WTC11 (cell line): ENCODE results near the gene SLC22A8. TPM values are rescaled to one million over a fixed set of nuclear protein-coding genes. Genes with fewer than 3 reads are reported as not detected.
A peak's percentile ranks its signal among the peaks of the same experiment; 100 is the strongest.

Experiments used
- ATAC-seq: fragments of 200-7000 bp; cut with Tn5 transposase; 2 replicates; pipeline ENCODE4 v1.10.0; 2021; ENCODE audit warnings: mild to moderate bottlenecking, moderate library complexity
- CTCF ChIA-PET: fragments of 300-600 bp; sonication (Branson Sonifier 250); formaldehyde crosslinking; loops from one replicate; lab custom pipeline; 2021; ENCODE audit warnings: antibody characterized with exemption; lab: Charles Lee
- POLR2A ChIA-PET: fragments of 350-600 bp; sonication (Branson Sonifier 250); formaldehyde crosslinking; loops from one replicate; lab custom pipeline; 2021; ENCODE audit warnings: antibody characterized with exemption; lab: Charles Lee
- DNase-seq: peaks from one replicate; pipeline ENCODE4 v3.0.0; 2021; ENCODE audit warnings: low spot score
- H3K27ac Mint-ChIP-seq: 2 replicates; pipeline ENCODE4 v1.8.0; 2021; ENCODE audit warnings: mixed read lengths
- H3K27me3 Mint-ChIP-seq: 2 replicates; pipeline ENCODE4 v1.8.0; 2021; ENCODE audit warnings: low read depth, mild to moderate bottlenecking, moderate library complexity, mixed read lengths
- H3K36me3 Mint-ChIP-seq: 2 replicates; pipeline ENCODE4 v1.8.0; 2021; ENCODE audit warnings: mixed read lengths
- H3K4me1 Mint-ChIP-seq: 2 replicates; pipeline ENCODE4 v1.8.0; 2022; ENCODE audit warnings: mixed read lengths
- H3K4me3 Mint-ChIP-seq: 2 replicates; pipeline ENCODE4 v1.8.0; 2021; ENCODE audit warnings: mild to moderate bottlenecking, moderate library complexity, mixed read lengths
- H3K9me3 Mint-ChIP-seq: 2 replicates; pipeline ENCODE4 v1.8.0; 2021; ENCODE audit warnings: mixed read lengths
- CDX4 ChIP-seq: fragments of 250-450 bp; sonication (Bioruptor Pico); IDR thresholded peaks from 2 replicates; pipeline ENCODE4 v1.9.0; 2021; ENCODE audit warnings: moderate library complexity, mild to moderate bottlenecking, inconsistent platforms, borderline replicate concordance
- CREM ChIP-seq: sonication (generic); formaldehyde crosslinking; IDR thresholded peaks from 2 replicates; pipeline ENCODE4 v1.8.1; 2022; ENCODE audit warnings: mild to moderate bottlenecking, missing genetic modification reagents, moderate library complexity
- CTCF ChIP-seq: fragments of 200-600 bp; IDR thresholded peaks from 2 replicates; pipeline ENCODE4 v1.8.0; 2022; ENCODE audit warnings: antibody characterized with exemption
- EMX1 ChIP-seq: fragments of 250-450 bp; sonication (Bioruptor Pico); IDR thresholded peaks from 2 replicates; pipeline ENCODE4 v1.8.0; 2021; ENCODE audit warnings: mild to moderate bottlenecking
- GABPB1 ChIP-seq: sonication (generic); formaldehyde crosslinking; IDR thresholded peaks from 2 replicates; pipeline ENCODE4 v1.8.1; 2023; ENCODE audit warnings: mild to moderate bottlenecking, missing genetic modification reagents
- GTF2I ChIP-seq: fragments of 250-450 bp; sonication (Bioruptor Pico); conservative IDR thresholded peaks from 2 replicates; pipeline ENCODE4 v1.4.0; 2021; ENCODE audit warnings: mild to moderate bottlenecking
- IRF2 ChIP-seq: sonication (generic); formaldehyde crosslinking; IDR thresholded peaks from 2 replicates; pipeline ENCODE4 v1.8.0; 2022; ENCODE audit warnings: low read depth, missing genetic modification reagents, borderline replicate concordance
- MYBL2 ChIP-seq: sonication (generic); formaldehyde crosslinking; IDR thresholded peaks from 2 replicates; pipeline ENCODE4 v1.8.1; 2023; ENCODE audit warnings: mild to moderate bottlenecking, moderate library complexity, missing genetic modification reagents
- SMAD3 ChIP-seq: sonication (generic); formaldehyde crosslinking; IDR thresholded peaks from 2 replicates; pipeline ENCODE4 v1.8.0; 2022; ENCODE audit warnings: missing genetic modification reagents, mild to moderate bottlenecking, borderline replicate concordance
- TCF7 ChIP-seq: sonication (generic); formaldehyde crosslinking; IDR thresholded peaks from 2 replicates; pipeline ENCODE4 v1.8.0; 2022; ENCODE audit warnings: mild to moderate bottlenecking, low read depth, missing genetic modification reagents, moderate library complexity
- TEAD1 ChIP-seq: sonication (generic); formaldehyde crosslinking; IDR thresholded peaks from 2 replicates; pipeline ENCODE4 v1.8.0; 2022; ENCODE audit warnings: mild to moderate bottlenecking, missing genetic modification reagents
- TP53 ChIP-seq: sonication (generic); formaldehyde crosslinking; IDR thresholded peaks from 2 replicates; pipeline ENCODE4 v1.8.1; 2023; ENCODE audit warnings: mild to moderate bottlenecking, missing genetic modification reagents
- ZNF416 ChIP-seq: fragments of 250-450 bp; sonication (Bioruptor Pico); IDR thresholded peaks from 2 replicates; pipeline ENCODE4 v1.9.0; 2021; ENCODE audit warnings: mild to moderate bottlenecking, inconsistent platforms
- ZNF423 ChIP-seq: fragments of 250-450 bp; sonication (Bioruptor Pico); IDR thresholded peaks from 2 replicates; pipeline ENCODE4 v2.1.2; 2022; ENCODE audit warnings: mild to moderate bottlenecking, moderate library complexity
- total RNA-seq: library from RNA; stranded (reverse); gene quantifications from 3 replicates; pipeline ENCODE4 v1.2.3, GENCODE V29; 2021
- TF ChIP-seq, protein P1 (sequence below): sonication (generic); formaldehyde crosslinking; IDR thresholded peaks from 2 replicates; pipeline ENCODE4 v1.8.0; 2023; ENCODE audit warnings: missing genetic modification reagents
- TF ChIP-seq, protein P2 (sequence below): sonication (generic); formaldehyde crosslinking; IDR thresholded peaks from 2 replicates; pipeline ENCODE4 v1.8.1; 2023; ENCODE audit warnings: mild to moderate bottlenecking, missing genetic modification reagents
- TF ChIP-seq, protein P3 (sequence below): sonication (generic); formaldehyde crosslinking; IDR thresholded peaks from 2 replicates; pipeline ENCODE4 v1.8.1; 2022; ENCODE audit warnings: low read depth, missing genetic modification reagents, borderline replicate concordance
- TF ChIP-seq, protein P4 (sequence below): sonication (generic); formaldehyde crosslinking; conservative IDR thresholded peaks from 2 replicates; pipeline ENCODE4 v1.8.1; 2023; ENCODE audit warnings: mild to moderate bottlenecking, low read depth, missing genetic modification reagents, moderate library complexity
- TF ChIP-seq, protein P5 (sequence below): sonication (generic); formaldehyde crosslinking; IDR thresholded peaks from 2 replicates; pipeline ENCODE4 v1.8.0; 2023; ENCODE audit warnings: mild to moderate bottlenecking, missing genetic modification reagents
- TF ChIP-seq, protein P6 (sequence below): sonication (generic); formaldehyde crosslinking; IDR thresholded peaks from 2 replicates; pipeline ENCODE4 v1.8.1; 2022; ENCODE audit warnings: low read depth, mild to moderate bottlenecking, moderate library complexity, missing genetic modification reagents, borderline replicate concordance

The SLC22A8 gene
- total RNA-seq, 1 experiment from 2014 or later: not detected

DNA sequence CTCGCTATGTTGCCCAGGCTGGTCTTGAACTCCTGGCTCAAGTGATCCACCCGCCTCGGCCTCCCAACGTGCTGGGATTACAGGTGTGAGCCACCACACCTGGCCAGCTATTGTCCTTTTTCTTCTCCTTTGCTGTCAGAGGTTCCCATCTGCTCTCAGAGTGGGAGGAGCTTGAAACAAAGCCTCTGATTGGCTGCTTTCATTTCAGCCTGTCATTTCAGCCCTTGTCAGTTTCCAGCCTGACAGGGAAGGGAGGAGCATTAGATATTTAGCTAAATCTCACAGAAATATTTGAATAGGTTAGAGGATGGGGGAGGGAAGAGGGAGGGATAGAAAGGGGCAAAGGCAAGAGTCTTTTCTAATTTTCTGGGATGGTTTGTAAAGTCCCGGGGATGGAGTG lies 39.5 kb downstream of the SLC22A8 start:
- Mint-ChIP-seq H3K27ac (no peak overlapping the region), H3K27me3 (peaks cover 17% of the 10 kb centered on the region), H3K9me3 (no peaks in the 10 kb centered on the region), H3K4me3 (no peak overlapping the region), H3K36me3 (no peaks in the 10 kb centered on the region), H3K4me1 (peaks cover 3% of the 10 kb centered on the region; the same call in 1 of the 2 replicates)
- TF ChIP-seq IRF2 (CRISPR knock-in tag): no peak
- TF ChIP-seq MYBL2 (CRISPR knock-in tag): no peak
- TF ChIP-seq CDX4 (CRISPR knock-in tag): no peak
- TF ChIP-seq TEAD1 (CRISPR knock-in tag): no peak
- TF ChIP-seq, protein P1, sequence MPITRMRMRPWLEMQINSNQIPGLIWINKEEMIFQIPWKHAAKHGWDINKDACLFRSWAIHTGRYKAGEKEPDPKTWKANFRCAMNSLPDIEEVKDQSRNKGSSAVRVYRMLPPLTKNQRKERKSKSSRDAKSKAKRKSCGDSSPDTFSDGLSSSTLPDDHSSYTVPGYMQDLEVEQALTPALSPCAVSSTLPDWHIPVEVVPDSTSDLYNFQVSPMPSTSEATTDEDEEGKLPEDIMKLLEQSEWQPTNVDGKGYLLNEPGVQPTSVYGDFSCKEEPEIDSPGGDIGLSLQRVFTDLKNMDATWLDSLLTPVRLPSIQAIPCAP (CRISPR knock-in tag): no peak
- CTCF ChIA-PET: interaction anchor here (0.7 to 10.4 kb wide), 20 partner anchors 8 to 222 kb away, joined by 3 to 302 read pairs (median 12); partner anchors contain the start of genes CHRM1, SLC22A6 and ZBTB3
- no peak for DNase-seq
- POLR2A ChIA-PET: interaction anchor here (0.6 kb wide), 1 partner anchor 79 kb away, joined by 4 read pairs; no protein-coding TSS in a partner anchor
- ATAC-seq: no peak

DNA sequence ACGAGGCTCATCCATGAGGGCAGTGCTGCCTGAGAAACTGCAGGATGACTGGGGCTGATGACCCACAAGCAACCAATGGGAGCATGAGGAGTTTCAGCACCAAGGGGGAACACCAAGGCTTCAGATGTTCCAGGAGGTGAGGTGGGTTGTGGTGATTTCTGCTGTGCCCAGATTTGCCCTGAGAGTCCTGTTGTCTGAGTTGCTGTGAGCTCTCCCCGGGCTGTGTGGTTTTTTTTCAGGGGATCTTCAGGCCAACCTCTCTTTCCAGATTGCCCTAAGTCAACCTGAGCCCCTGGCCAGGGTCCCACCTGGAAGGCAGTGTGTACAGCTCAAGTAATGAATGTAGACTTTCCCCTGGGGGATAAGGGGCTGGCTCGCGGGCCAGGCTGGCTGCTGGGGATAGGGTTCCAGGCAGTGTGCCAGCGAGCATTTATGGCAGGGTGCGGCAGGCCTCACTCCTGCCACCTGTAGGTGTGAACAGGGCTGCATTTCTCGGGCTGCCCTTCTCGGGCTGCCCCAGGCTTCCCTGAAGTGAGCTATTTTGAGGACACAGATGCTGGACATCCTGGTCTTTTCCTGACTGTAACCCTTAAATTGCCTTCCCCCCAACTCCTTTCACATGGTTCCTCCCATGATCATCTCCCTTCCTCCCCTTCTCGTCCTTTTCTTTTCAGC lies 40.7 kb downstream of the SLC22A8 start:
- Mint-ChIP-seq H3K9me3 (no peaks in the 10 kb centered on the region), H3K27me3 (peaks cover 17% of the 10 kb centered on the region), H3K4me3 (no peak overlapping the region), H3K4me1 (peaks cover 3% of the 10 kb centered on the region; the same call in 1 of the 2 replicates), H3K27ac (no peak overlapping the region), H3K36me3 (no peaks in the 10 kb centered on the region)
- DNase-seq: peak; percentile 71
- peak; percentile 98 for ATAC-seq
- ChIA-PET CTCF (interaction anchor here (0.5 to 10.4 kb wide), 42 partner anchors 8 to 550 kb away, joined by 3 to 302 read pairs (median 6); partner anchors contain the start of genes CHRM1, SLC22A6 and ZBTB3), POLR2A (interaction anchor here (1.2 kb wide), 1 partner anchor 46 kb away, joined by 3 read pairs; no protein-coding TSS in a partner anchor)
- TF ChIP-seq EMX1 (CRISPR knock-in tag): no peak
- no peak for TF ChIP-seq TP53 (CRISPR knock-in tag)
- TF ChIP-seq CREM (CRISPR knock-in tag): no peak
- no peak for TF ChIP-seq GTF2I
- no peak for TF ChIP-seq SMAD3 (CRISPR knock-in tag)
- TF ChIP-seq, protein P2, sequence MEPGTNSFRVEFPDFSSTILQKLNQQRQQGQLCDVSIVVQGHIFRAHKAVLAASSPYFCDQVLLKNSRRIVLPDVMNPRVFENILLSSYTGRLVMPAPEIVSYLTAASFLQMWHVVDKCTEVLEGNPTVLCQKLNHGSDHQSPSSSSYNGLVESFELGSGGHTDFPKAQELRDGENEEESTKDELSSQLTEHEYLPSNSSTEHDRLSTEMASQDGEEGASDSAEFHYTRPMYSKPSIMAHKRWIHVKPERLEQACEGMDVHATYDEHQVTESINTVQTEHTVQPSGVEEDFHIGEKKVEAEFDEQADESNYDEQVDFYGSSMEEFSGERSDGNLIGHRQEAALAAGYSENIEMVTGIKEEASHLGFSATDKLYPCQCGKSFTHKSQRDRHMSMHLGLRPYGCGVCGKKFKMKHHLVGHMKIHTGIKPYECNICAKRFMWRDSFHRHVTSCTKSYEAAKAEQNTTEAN: no peak
- no peak for TF ChIP-seq TCF7 (CRISPR knock-in tag)
- TF ChIP-seq GABPB1: no peak
- TF ChIP-seq ZNF423 (CRISPR knock-in tag): no peak
- TF ChIP-seq, protein P3, sequence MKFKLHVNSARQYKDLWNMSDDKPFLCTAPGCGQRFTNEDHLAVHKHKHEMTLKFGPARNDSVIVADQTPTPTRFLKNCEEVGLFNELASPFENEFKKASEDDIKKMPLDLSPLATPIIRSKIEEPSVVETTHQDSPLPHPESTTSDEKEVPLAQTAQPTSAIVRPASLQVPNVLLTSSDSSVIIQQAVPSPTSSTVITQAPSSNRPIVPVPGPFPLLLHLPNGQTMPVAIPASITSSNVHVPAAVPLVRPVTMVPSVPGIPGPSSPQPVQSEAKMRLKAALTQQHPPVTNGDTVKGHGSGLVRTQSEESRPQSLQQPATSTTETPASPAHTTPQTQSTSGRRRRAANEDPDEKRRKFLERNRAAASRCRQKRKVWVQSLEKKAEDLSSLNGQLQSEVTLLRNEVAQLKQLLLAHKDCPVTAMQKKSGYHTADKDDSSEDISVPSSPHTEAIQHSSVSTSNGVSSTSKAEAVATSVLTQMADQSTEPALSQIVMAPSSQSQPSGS (CRISPR knock-in tag): no peak
- TF ChIP-seq, protein P4, sequence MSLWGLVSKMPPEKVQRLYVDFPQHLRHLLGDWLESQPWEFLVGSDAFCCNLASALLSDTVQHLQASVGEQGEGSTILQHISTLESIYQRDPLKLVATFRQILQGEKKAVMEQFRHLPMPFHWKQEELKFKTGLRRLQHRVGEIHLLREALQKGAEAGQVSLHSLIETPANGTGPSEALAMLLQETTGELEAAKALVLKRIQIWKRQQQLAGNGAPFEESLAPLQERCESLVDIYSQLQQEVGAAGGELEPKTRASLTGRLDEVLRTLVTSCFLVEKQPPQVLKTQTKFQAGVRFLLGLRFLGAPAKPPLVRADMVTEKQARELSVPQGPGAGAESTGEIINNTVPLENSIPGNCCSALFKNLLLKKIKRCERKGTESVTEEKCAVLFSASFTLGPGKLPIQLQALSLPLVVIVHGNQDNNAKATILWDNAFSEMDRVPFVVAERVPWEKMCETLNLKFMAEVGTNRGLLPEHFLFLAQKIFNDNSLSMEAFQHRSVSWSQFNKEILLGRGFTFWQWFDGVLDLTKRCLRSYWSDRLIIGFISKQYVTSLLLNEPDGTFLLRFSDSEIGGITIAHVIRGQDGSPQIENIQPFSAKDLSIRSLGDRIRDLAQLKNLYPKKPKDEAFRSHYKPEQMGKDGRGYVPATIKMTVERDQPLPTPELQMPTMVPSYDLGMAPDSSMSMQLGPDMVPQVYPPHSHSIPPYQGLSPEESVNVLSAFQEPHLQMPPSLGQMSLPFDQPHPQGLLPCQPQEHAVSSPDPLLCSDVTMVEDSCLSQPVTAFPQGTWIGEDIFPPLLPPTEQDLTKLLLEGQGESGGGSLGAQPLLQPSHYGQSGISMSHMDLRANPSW (CRISPR knock-in tag): no peak
- no peak for TF ChIP-seq CTCF
- TF ChIP-seq ZNF416 (CRISPR knock-in tag): no peak
- TF ChIP-seq, protein P5, sequence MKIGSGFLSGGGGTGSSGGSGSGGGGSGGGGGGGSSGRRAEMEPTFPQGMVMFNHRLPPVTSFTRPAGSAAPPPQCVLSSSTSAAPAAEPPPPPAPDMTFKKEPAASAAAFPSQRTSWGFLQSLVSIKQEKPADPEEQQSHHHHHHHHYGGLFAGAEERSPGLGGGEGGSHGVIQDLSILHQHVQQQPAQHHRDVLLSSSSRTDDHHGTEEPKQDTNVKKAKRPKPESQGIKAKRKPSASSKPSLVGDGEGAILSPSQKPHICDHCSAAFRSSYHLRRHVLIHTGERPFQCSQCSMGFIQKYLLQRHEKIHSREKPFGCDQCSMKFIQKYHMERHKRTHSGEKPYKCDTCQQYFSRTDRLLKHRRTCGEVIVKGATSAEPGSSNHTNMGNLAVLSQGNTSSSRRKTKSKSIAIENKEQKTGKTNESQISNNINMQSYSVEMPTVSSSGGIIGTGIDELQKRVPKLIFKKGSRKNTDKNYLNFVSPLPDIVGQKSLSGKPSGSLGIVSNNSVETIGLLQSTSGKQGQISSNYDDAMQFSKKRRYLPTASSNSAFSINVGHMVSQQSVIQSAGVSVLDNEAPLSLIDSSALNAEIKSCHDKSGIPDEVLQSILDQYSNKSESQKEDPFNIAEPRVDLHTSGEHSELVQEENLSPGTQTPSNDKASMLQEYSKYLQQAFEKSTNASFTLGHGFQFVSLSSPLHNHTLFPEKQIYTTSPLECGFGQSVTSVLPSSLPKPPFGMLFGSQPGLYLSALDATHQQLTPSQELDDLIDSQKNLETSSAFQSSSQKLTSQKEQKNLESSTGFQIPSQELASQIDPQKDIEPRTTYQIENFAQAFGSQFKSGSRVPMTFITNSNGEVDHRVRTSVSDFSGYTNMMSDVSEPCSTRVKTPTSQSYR (CRISPR knock-in tag): no peak
- TF ChIP-seq, protein P6, sequence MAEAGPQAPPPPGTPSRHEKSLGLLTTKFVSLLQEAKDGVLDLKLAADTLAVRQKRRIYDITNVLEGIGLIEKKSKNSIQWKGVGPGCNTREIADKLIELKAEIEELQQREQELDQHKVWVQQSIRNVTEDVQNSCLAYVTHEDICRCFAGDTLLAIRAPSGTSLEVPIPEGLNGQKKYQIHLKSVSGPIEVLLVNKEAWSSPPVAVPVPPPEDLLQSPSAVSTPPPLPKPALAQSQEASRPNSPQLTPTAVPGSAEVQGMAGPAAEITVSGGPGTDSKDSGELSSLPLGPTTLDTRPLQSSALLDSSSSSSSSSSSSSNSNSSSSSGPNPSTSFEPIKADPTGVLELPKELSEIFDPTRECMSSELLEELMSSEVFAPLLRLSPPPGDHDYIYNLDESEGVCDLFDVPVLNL (CRISPR knock-in tag): no peak
